ENCODE results near the gene CCSER2. TPM values are rescaled to one million over a fixed set of nuclear protein-coding genes. Genes with fewer than 3 reads are reported as not detected.
"Not testable (repeated sequence)": the region's sequence is repeated elsewhere in the genome, so short reads cannot be mapped to it uniquely, and the experiment has no call there.

The CCSER2 gene
- total and polyA plus RNA-seq, 4 donors = 9.4 to 83.5 (median 32.5) TPM

- H3K27me3 ChIP-seq (ENCODE audit: control insufficient read depth in 3 of 3, insufficient read depth in 3 of 3, low read length in 2 of 3) = no peaks in the 10 kb centered on the region
- WGBS, 2 donors = 94 to 98% methylated on average over 8 of the region's 8 CpGs
- no peak for ATAC-seq (ENCODE audit: insufficient read depth, low FRiP score)
These were observed 119.5 kb downstream of the CCSER2 start for GRCh38 chr10:84447701-84448400.

GRCh38 chr10:84449351-84449750 lies 121.0 kb downstream of the CCSER2 start:
- not testable (repeated sequence) for H3K4me3 ChIP-seq; ATAC-seq (ENCODE audit: insufficient read depth, low FRiP score)
- 98 to 99% methylated on average over 7 of the region's 7 CpGs for WGBS, 2 donors

More at GRCh38 chr10:84447701-84448400, 119.5 kb downstream of the CCSER2 start:
- no peak overlapping the region for H3K9ac ChIP-seq (ENCODE audit: insufficient read depth in 1 of 2, low read length in 2 of 2)
- peaks cover 0 to 5% (median 0%) of the 10 kb centered on the region in 5 donors for H3K4me1 ChIP-seq (ENCODE audit: control insufficient read depth in 5 of 5, insufficient read depth in 5 of 5, low read length in 5 of 5)
- no peak for TF ChIP-seq CTCF (IDR thresholded peaks at IDR 0.05; ENCODE audit: control extremely low read depth, extremely low read depth)
- peaks cover 0 to 8% (median 3%) of the 10 kb centered on the region in 4 donors for H3K36me3 ChIP-seq (ENCODE audit: control insufficient read depth in 4 of 4, insufficient read depth in 4 of 4, low read length in 4 of 4)
- no peaks in the 10 kb centered on the region for H3K9me3 ChIP-seq (ENCODE audit: control insufficient read depth in 4 of 4, insufficient read depth in 3 of 4, low read length in 3 of 4)
- no peak overlapping the region for H3K4me3 ChIP-seq
- no peak overlapping the region for H3K27ac ChIP-seq (ENCODE audit: low read depth in 1 of 2, low read length in 1 of 2)
- DNase-seq = no peak

GRCh38 chr10:84452003-84452402 lies 123.6 kb downstream of the CCSER2 start:
- DNase-seq = peak in 1 of 3 donors; percentile 19
- H3K9ac ChIP-seq (ENCODE audit: insufficient read depth in 1 of 2, low read length in 2 of 2) = no peak overlapping the region
- H3K9me3 ChIP-seq (ENCODE audit: control insufficient read depth in 4 of 4, insufficient read depth in 3 of 4, low read length in 3 of 4) = peaks cover 0 to 1% (median 0%) of the 10 kb centered on the region in 4 donors
- no peak for ATAC-seq (ENCODE audit: insufficient read depth, low FRiP score)
- TF ChIP-seq CTCF (IDR thresholded peaks at IDR 0.05; ENCODE audit: control extremely low read depth, extremely low read depth) = no peak
- H3K4me3 ChIP-seq = no peak overlapping the region
- WGBS, 2 donors = 20 to 40% methylated on average over 1 of the region's 1 CpG
- H3K4me1 ChIP-seq (ENCODE audit: control insufficient read depth in 5 of 5, insufficient read depth in 5 of 5, low read length in 5 of 5) = peaks cover 0 to 5% (median 2%) of the 10 kb centered on the region in 5 donors
- no peaks in the 10 kb centered on the region for H3K27me3 ChIP-seq (ENCODE audit: control insufficient read depth in 3 of 3, insufficient read depth in 3 of 3, low read length in 2 of 3)
- H3K27ac ChIP-seq (ENCODE audit: low read depth in 1 of 2, low read length in 1 of 2) = no peak overlapping the region
- H3K36me3 ChIP-seq (ENCODE audit: control insufficient read depth in 4 of 4, insufficient read depth in 4 of 4, low read length in 4 of 4) = peaks cover 4 to 8% (median 5%) of the 10 kb centered on the region in 4 donors

More at GRCh38 chr10:84449351-84449750, 121.0 kb downstream of the CCSER2 start:
- H3K27me3 ChIP-seq (ENCODE audit: control insufficient read depth in 3 of 3, insufficient read depth in 3 of 3, low read length in 2 of 3); H3K9me3 ChIP-seq (ENCODE audit: control insufficient read depth in 4 of 4, insufficient read depth in 3 of 4, low read length in 3 of 4); H3K36me3 ChIP-seq (ENCODE audit: control insufficient read depth in 4 of 4, insufficient read depth in 4 of 4, low read length in 4 of 4); DNase-seq; H3K9ac ChIP-seq (ENCODE audit: insufficient read depth in 1 of 2, low read length in 2 of 2); H3K27ac ChIP-seq (ENCODE audit: low read depth in 1 of 2, low read length in 1 of 2); H3K4me1 ChIP-seq (ENCODE audit: control insufficient read depth in 5 of 5, insufficient read depth in 5 of 5, low read length in 5 of 5): not testable (repeated sequence)

GRCh38 chr10:84453303-84453702 lies 124.9 kb downstream of the CCSER2 start:
- Histone ChIP-seq H3K27ac (ENCODE audit: low read depth in 1 of 2, low read length in 1 of 2) (no peak overlapping the region), H3K4me1 (ENCODE audit: control insufficient read depth in 5 of 5, insufficient read depth in 5 of 5, low read length in 5 of 5) (peaks cover 0 to 5% (median 0%) of the 10 kb centered on the region in 5 donors), H3K36me3 (ENCODE audit: control insufficient read depth in 4 of 4, insufficient read depth in 4 of 4, low read length in 4 of 4) (peaks cover 2 to 5% (median 4%) of the 10 kb centered on the region in 4 donors), H3K27me3 (ENCODE audit: control insufficient read depth in 3 of 3, insufficient read depth in 3 of 3, low read length in 2 of 3) (no peaks in the 10 kb centered on the region), H3K4me3 (no peak overlapping the region), H3K9ac (ENCODE audit: insufficient read depth in 1 of 2, low read length in 2 of 2) (no peak overlapping the region), H3K9me3 (ENCODE audit: control insufficient read depth in 4 of 4, insufficient read depth in 3 of 4, low read length in 3 of 4) (peaks cover 0 to 1% (median 0%) of the 10 kb centered on the region in 4 donors)
- WGBS, 2 donors = 85 to 89% methylated on average over 6 of the region's 6 CpGs
- TF ChIP-seq CTCF (IDR thresholded peaks at IDR 0.05; ENCODE audit: control extremely low read depth, extremely low read depth) = no peak
- ATAC-seq (ENCODE audit: insufficient read depth, low FRiP score) = no peak
- DNase-seq = peak in 2 of 3 donors; percentile 36 to 54
